Central memory CD8-positive, alpha-beta T cell (primary cell): ENCODE measurements around the gene CCDC117.
A peak's percentile ranks its signal among the peaks of the same experiment; 100 is the strongest.
"Not testable (repeated sequence)": the region's sequence is repeated elsewhere in the genome, so short reads cannot be mapped to it uniquely, and the experiment has no call there.

Source experiments
- ATAC-seq: fragments of 150-1000 bp; cut with Tn5 transposase; replicated peaks from 2 replicates; pipeline ENCODE4 v1.10.0; 2022; ENCODE audit warnings: mild to moderate bottlenecking, moderate FRiP score, moderate number of reproducible peaks; ENCODE audit not compliant: poor library complexity, severe bottlenecking; ENCODE audit errors: extremely low read depth
- DNase-seq, 2 donors: peaks; one replicate each; pipeline ENCODE4 v3.0.0; 2021; ENCODE audit warnings: low spot score in 2 of 2
- H3K27ac Mint-ChIP-seq: one replicate; pipeline ENCODE4 v1.8.0; 2022; ENCODE audit warnings: low read depth, mild to moderate bottlenecking, moderate library complexity, mixed read lengths
- H3K27me3 Mint-ChIP-seq: one replicate; pipeline ENCODE4 v1.8.0; 2022; ENCODE audit warnings: mixed read lengths
- H3K36me3 Mint-ChIP-seq: one replicate; pipeline ENCODE4 v1.8.0; 2022; ENCODE audit warnings: mild to moderate bottlenecking, moderate library complexity, mixed read lengths; ENCODE audit not compliant: insufficient read depth
- H3K4me1 Mint-ChIP-seq: one replicate; pipeline ENCODE4 v1.8.0; 2022; ENCODE audit warnings: mixed read lengths
- H3K4me3 Mint-ChIP-seq: one replicate; pipeline ENCODE4 v1.8.0; 2022; ENCODE audit warnings: mild to moderate bottlenecking, moderate library complexity, mixed read lengths
- H3K9me3 Mint-ChIP-seq: one replicate; pipeline ENCODE4 v1.8.0; 2022; ENCODE audit warnings: mixed read lengths

The CCDC117 gene

DNA sequence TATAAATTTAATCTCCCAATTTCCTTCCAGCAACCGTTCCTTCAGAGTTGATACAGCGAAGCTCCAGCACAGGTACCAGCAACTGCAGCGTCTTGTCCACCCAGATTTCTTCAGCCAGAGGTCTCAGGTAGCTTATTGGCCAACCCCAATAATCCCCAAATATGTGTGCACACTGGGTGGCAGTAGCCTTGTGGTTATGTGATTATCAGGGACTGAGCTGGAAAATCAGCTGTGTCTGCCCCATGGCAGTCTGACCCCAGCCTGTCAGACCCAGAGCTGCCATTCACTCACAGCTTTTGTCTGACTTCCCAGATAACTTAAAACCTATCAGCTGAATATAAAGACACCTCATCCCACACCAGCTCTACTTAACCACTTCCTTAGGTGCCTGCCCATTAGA, 28.6 kb upstream of the CCDC117 start:
- Mint-ChIP-seq H3K27me3 (no peaks in the 10 kb centered on the region), H3K4me3 (peak overlapping the region; percentile 78), H3K27ac (no peak overlapping the region), H3K36me3 (peaks cover 36% of the 10 kb centered on the region), H3K9me3 (no peaks in the 10 kb centered on the region), H3K4me1 (peaks cover 26% of the 10 kb centered on the region)
- ATAC-seq: no peak
- no peak for DNase-seq

GRCh38 chr22:28750471-28750881, 22.0 kb upstream of the CCDC117 start:
- ATAC-seq: no peak

DNA sequence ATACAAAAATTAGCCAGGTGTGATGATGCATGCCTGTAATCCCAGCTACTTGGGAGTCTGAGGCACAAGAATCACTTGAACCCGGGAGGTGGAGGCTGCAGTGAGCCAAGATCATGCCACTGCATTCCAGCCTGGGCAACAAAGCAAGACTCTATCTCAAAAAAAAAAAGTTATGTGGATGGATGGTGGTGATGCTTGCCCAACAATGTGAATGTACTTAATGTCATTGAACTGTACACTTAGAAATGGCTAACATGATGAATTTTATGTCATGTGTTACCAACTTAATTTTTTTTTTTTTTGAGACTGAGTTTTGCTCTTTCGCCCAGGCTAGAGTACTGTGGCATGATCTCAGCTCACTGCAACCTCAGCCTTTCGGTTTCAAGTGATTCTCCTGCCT, 18.0 kb upstream of the CCDC117 start:
- H3K4me1 Mint-ChIP-seq, H3K4me3 Mint-ChIP-seq, ATAC-seq, H3K27me3 Mint-ChIP-seq, H3K27ac Mint-ChIP-seq, DNase-seq, H3K9me3 Mint-ChIP-seq, H3K36me3 Mint-ChIP-seq: not testable (repeated sequence)

More at GRCh38 chr22:28750471-28750881, 22.0 kb upstream of the CCDC117 start:
- Mint-ChIP-seq H3K4me1 (peaks cover 15% of the 10 kb centered on the region), H3K9me3 (no peaks in the 10 kb centered on the region), H3K4me3 (no peak overlapping the region), H3K27ac (no peak overlapping the region), H3K27me3 (no peaks in the 10 kb centered on the region), H3K36me3 (peaks cover 25% of the 10 kb centered on the region)
- DNase-seq: no peak

- Mint-ChIP-seq H3K4me3 (no peak overlapping the region), H3K27ac (no peak overlapping the region), H3K27me3 (no peaks in the 10 kb centered on the region), H3K9me3 (no peaks in the 10 kb centered on the region), H3K36me3 (peaks cover 3% of the 10 kb centered on the region), H3K4me1 (no peaks in the 10 kb centered on the region)
- ATAC-seq: no peak
- no peak for DNase-seq
Observed at GRCh38 chr22:28759861-28760560, 12.5 kb upstream of the CCDC117 start.

DNA sequence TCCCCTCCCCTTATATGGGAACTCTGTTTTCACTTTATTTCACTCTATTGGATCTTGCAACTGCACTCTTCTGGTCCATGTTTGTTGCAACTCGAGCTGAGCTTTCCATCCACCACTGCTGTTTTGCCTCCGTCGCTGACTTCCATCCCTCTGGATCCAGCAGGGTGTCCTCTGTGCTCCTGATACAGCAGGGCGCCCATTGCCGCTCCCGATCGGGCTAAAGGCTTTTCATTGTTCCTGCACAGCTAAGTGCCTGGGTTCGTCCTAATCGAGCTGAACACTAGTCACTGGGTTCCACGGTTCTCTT, 11.1 kb upstream of the CCDC117 start:
- no peak for ATAC-seq
- Mint-ChIP-seq H3K4me1 (no peaks in the 10 kb centered on the region), H3K27ac (no peak overlapping the region), H3K9me3 (no peaks in the 10 kb centered on the region), H3K27me3 (no peaks in the 10 kb centered on the region), H3K4me3 (no peak overlapping the region), H3K36me3 (peaks cover 3% of the 10 kb centered on the region)
- no peak for DNase-seq

GRCh38 chr22:28762000-28762399, 10.5 kb upstream of the CCDC117 start:
- H3K9me3 Mint-ChIP-seq, H3K36me3 Mint-ChIP-seq, H3K4me3 Mint-ChIP-seq, H3K27me3 Mint-ChIP-seq, ATAC-seq, H3K4me1 Mint-ChIP-seq, DNase-seq, H3K27ac Mint-ChIP-seq: not testable (repeated sequence)

DNA sequence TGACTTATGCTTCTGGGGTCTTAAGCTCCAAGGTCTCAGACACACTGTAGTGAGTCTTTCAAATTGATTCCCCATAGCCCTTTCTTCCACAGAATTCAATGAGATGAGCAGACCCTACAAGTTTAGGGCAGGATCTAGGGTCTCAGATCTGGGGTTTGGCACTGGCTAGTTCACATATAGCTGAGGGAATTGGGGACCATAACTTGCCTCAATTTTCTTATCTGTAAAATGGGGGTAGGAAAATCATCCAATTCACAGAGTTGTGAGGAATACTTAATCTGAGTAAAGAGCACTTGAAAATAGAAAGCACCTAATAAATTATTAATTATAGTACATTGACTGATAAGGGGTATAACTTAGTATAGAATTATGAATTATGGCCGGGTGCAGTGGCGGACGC, 5.9 kb upstream of the CCDC117 start:
- no peak overlapping the region for H3K27ac Mint-ChIP-seq
- no peaks in the 10 kb centered on the region for H3K9me3 Mint-ChIP-seq
- H3K36me3 Mint-ChIP-seq: peaks cover 8% of the 10 kb centered on the region
- no peaks in the 10 kb centered on the region for H3K27me3 Mint-ChIP-seq
- no peak overlapping the region for H3K4me3 Mint-ChIP-seq
- ATAC-seq (no peak), DNase-seq (no peak)
- no peaks in the 10 kb centered on the region for H3K4me1 Mint-ChIP-seq

DNA sequence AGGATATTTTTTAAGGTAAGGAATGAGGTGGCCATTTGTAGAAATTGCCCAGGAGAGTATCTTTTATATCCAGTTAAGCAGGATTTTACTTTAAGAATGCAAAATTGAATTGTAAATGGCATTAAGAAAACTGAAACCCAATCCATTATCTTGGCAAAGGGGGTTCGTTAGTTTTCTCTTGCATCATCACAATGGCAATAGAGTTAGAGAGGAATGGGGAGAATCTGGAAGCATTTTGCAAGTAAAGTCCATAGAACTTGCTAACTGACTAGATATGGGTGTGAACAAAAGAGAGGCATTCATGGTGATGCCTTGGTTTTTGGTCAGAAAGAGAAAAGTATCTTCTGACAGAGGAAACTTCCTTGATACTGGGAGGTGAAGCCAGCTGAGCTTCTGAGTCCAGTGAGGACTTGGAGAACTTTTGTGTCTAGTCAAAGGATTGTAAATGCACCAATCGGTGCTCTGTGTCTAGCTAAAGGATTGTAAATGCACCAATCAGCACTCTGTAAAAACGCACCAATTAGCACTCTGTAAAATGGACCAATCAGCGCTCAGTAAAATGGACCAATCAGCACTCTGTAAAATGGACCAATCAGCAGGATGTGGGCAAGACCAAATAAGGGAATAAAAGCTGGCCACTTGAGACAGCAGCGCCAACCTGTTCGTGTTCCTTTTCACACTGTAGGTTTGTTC, 3.6 kb upstream of the CCDC117 start:
- H3K4me1 Mint-ChIP-seq: peaks cover 8% of the 10 kb centered on the region
- H3K36me3 Mint-ChIP-seq: peaks cover 18% of the 10 kb centered on the region
- no peak for DNase-seq
- no peaks in the 10 kb centered on the region for H3K9me3 Mint-ChIP-seq
- H3K27ac Mint-ChIP-seq: no peak overlapping the region
- H3K27me3 Mint-ChIP-seq: no peaks in the 10 kb centered on the region
- H3K4me3 Mint-ChIP-seq: no peak overlapping the region
- ATAC-seq: no peak

DNA sequence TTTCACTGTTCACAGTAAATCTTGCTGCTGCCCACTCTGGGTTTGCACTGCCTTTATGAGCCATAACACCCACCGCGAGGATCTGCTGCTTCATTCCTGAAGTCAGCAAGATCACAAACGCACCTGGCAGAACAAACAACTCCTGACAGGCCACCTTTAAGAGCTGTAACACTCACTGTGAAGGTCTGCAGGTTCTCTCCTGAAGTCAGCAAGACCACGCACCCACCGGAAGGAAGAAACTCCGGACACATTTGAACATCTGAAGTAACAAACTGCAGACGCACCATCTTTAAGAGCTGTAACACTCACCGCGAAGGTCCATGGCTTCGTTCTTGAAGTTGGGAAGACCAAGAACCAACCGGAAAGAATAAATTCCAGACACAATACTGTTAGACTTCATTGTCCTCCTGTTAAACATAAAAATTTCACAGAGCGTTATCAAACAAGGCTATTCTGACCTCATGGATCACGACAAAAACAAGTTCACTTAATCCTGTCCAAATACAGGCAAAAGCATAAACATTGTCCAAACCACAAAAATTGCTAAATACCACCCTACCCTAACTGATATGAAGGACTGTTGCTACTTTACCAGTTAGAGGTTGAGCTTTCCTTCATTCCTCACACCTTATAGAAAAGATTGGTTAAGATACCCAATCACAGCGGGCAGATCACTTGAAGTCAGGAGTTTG, 3.0 kb upstream of the CCDC117 start:
- H3K36me3 Mint-ChIP-seq: peaks cover 22% of the 10 kb centered on the region
- H3K27me3 Mint-ChIP-seq: no peaks in the 10 kb centered on the region
- H3K4me1 Mint-ChIP-seq: peaks cover 11% of the 10 kb centered on the region
- no peaks in the 10 kb centered on the region for H3K9me3 Mint-ChIP-seq
- ATAC-seq (no peak), DNase-seq (no peak)
- H3K27ac Mint-ChIP-seq: no peak overlapping the region
- H3K4me3 Mint-ChIP-seq: no peak overlapping the region

DNA sequence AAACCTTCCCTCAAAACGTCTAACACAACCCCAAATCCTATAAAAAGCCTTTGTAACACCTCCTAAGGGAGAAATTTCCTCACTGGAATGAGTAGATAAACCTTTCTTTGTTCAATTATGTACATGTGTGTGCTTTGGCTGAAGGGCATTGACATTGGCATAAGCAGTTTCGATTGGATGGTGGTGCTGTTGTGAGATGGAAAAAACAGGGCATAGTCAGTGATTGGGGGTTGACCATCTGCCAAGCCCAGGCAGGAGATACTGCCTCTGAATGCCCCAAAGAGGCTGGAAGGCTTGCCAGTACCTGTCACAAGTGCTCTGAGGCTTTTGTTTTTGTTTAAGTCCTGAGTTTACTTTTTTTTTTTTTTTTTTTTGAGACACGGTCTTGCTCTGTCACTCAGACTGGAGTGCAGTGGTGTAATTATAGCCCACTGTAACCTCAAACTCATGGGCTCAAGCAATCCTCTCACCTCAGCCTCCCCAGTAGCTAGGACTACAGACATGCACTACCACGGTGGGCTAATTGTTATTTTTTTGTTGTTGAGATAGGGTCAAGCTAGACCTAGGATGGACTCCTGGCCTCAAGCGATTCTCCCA, 1.2 kb upstream of the CCDC117 start:
- no peak overlapping the region for H3K4me3 Mint-ChIP-seq
- peaks cover 32% of the 10 kb centered on the region for H3K36me3 Mint-ChIP-seq
- ATAC-seq: no peak
- no peaks in the 10 kb centered on the region for H3K27me3 Mint-ChIP-seq
- H3K27ac Mint-ChIP-seq: no peak overlapping the region
- no peaks in the 10 kb centered on the region for H3K9me3 Mint-ChIP-seq
- no peak for DNase-seq
- H3K4me1 Mint-ChIP-seq: peaks cover 25% of the 10 kb centered on the region

- peak overlapping the region; percentile 68 for H3K27ac Mint-ChIP-seq
- H3K27me3 Mint-ChIP-seq: no peaks in the 10 kb centered on the region
- peaks cover 46% of the 10 kb centered on the region for H3K36me3 Mint-ChIP-seq
- H3K4me3 Mint-ChIP-seq: peak overlapping the region; percentile 89
- no peaks in the 10 kb centered on the region for H3K9me3 Mint-ChIP-seq
- DNase-seq (no peak), ATAC-seq (no peak)
- H3K4me1 Mint-ChIP-seq: peaks cover 26% of the 10 kb centered on the region
Observed at GRCh38 chr22:28773461-28773867, 969 bp downstream of the CCDC117 start.

- Mint-ChIP-seq H3K4me3 (peak overlapping the region; percentile 89), H3K4me1 (peaks cover 26% of the 10 kb centered on the region), H3K9me3 (no peaks in the 10 kb centered on the region), H3K36me3 (peaks cover 48% of the 10 kb centered on the region), H3K27me3 (no peaks in the 10 kb centered on the region), H3K27ac (peak overlapping the region; percentile 22)
- no peak for DNase-seq
- no peak for ATAC-seq
Observed at GRCh38 chr22:28774378-28774777, 1.9 kb downstream of the CCDC117 start.

GRCh38 chr22:28779833-28780232, 7.3 kb downstream of the CCDC117 start:
- no peak for DNase-seq
- Mint-ChIP-seq H3K27ac (no peak overlapping the region), H3K4me3 (no peak overlapping the region), H3K27me3 (no peaks in the 10 kb centered on the region), H3K4me1 (peaks cover 13% of the 10 kb centered on the region), H3K36me3 (peaks cover 61% of the 10 kb centered on the region), H3K9me3 (no peaks in the 10 kb centered on the region)
- ATAC-seq: no peak
